LHCN-M2 (cell line): ENCODE measurements around the gene MTRFR. TPM values are rescaled to one million over a fixed set of nuclear protein-coding genes. Genes with fewer than 3 reads are reported as not detected.
A peak's percentile ranks its signal among the peaks of the same experiment; 100 is the strongest.

Experiments
- DNase-seq: peaks from one replicate; pipeline ENCODE4 v3.0.0-alpha.2; 2012; ENCODE audit warnings: low read depth
- total RNA-seq: library from RNA; depleted of rRNA; stranded (reverse); fragments of >200 nt; gene quantifications from 2 replicates; pipeline ENCODE4 v1.2.3, GENCODE V29; 2014; rRNA removed

The MTRFR gene
- total RNA-seq, 1 experiment from 2014 or later: 9.2 TPM

DNA sequence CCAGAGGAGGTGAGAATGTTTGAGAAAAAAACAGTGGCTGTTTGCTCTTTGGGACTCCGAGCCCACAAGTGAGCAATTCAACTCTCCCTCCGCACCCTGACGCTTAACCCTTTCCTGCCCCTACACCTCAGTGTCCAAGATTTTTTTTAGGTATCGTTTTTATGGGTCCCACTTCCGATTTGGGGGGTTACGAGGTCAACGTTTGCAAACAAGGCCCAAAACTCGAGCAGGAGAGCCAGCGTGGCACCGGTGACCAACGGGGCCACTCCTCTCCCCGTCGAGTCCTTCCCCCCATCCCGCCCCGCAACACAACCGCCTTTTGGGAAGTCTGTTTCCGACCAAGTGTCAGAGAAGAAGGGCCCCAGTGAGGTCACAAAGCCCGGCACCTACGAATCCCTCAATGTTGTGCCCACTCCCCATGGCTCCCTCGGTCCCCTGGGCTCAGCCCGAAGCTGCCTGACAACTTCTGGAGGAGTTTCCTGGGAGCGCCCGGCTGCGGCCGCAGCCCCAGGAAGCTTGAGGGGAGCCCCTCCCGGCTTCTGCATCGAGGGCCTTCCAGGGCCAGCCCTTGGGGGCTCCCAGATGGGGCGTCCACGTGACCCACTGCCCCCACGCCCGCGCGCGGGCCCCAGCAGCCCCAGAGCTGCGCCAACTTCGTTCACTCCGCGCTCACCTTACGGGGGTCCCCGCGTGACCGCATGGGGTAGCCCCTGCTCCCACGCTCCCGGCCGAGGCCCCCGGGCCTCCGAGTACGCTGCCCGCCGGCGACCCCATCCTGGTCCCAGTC lies 37.2 kb downstream of the MTRFR start:
- DNase-seq: peak; percentile 39

GRCh38 chr12:123271001-123271668 lies 37.9 kb downstream of the MTRFR start:
- DNase-seq: peak; percentile 49

DNA sequence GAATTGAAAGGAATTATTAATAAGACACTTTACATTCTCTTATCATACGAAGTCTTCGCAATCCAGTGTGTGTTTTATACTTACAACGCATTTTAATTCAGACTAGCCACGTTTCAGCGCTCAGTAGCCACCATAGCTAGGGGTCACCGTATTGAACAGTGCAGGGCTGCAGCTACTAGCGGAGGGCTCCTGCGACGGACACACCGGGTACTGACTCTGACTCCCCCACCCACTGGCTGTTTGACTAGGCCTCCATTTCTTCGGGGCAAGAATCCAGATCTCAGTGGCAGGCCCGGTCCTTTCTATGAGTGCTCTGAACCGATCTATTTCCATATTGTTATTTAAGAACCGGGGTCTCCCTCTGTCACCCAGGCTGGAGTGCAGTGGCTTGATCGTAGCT lies 39.9 kb downstream of the MTRFR start:
- DNase-seq: no peak

DNA sequence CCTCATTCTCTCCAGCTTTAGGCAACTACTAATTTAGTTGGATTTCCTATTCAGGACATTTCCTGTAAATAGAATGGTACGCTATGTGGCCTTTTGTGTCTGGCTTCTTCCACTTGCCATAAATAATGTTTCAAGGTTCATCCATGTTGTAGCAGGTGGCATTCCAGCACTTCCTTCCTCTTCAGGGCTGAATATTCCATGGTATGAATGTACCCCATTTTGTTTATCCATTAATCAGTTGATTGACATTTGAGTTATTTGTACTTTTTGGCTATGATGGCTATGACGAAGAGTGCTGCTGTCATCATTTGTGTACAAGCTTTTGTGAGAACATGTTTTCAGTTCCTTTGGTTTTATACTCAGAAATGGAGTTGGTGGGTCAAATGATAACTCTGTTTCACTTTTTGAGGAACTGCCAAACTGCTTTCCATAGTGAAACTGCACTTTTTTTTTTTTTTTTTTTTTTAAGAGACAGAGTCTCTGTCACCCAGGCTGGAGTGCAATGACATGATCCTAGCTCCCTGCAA lies 44.9 kb downstream of the MTRFR start:
- no peak for DNase-seq

DNA sequence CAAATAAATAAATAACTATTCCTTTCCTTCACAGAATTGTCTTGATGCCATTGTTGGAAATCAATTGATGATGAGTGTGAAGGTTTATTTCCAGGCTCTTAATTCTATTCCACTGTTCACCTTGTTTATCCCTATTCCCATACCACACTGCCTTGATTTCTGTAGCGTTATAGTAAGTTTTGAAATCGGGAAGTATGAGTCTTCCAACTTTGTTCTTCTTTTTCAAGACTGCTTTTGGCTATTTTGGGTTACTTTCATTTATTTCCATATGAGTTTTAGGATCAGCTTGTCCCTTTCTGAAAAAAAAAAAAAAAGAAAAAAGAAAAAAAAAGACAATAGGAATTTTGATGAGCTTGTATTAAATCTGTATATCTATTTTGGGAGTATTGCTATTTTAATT lies 47.7 kb downstream of the MTRFR start:
- no peak for DNase-seq

- no peak for DNase-seq
These were observed 48.9 kb downstream of the MTRFR start for GRCh38 chr12:123282111-123282510.

GRCh38 chr12:123283461-123283860 lies 50.2 kb downstream of the MTRFR start:
- no peak for DNase-seq

DNA sequence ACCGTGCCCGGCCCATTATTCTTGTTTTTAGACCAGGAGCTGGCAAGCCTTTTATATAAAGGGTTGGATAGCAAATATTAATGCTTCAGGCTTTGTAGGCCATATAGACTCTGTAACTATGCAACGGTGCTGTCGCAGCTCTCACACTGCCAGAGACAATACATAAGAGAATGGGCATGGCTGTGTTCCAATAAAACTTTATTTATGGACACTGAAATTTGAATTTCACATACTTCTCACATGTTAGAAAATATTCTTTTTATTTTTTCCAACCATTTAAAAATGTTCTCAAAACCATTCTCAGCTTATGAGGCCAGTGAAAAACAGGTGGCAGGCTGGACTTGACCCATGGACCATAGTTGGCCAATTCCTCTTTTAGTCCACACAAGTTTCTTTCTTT lies 51.4 kb downstream of the MTRFR start:
- no peak for DNase-seq

DNA sequence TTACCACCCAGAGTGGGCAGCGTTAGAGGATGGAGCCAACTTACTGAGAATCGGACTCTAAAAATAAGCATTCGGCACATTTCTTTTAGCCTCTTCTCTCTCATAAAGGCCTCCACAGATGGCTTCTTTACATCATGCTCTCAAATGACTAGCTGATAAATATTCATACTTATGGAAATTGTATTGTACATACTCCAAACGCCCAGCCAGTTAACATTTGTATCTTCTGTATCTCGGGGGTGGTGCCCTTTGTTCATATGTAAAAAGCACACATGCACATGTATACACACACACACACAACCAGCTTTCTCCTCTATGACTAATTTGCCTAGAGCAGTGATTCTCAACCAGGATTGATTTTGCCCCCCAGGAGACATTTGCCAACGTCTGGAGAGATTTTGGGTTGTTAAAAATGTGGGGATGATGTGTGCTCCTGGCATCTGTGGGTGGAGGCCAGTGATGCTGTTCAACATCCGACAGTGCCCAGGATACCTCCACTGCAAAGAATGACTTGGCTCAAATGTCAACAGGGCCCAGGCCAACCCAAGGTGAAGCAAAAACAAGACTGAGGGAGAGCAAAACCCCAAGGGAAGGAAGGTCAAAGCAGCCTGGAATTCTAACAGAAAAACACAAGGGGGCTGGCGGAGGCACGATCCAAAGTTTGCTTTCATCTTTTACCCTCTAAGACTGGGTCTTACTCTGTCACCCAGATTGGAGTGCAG lies 53.6 kb downstream of the MTRFR start:
- no peak for DNase-seq

DNA sequence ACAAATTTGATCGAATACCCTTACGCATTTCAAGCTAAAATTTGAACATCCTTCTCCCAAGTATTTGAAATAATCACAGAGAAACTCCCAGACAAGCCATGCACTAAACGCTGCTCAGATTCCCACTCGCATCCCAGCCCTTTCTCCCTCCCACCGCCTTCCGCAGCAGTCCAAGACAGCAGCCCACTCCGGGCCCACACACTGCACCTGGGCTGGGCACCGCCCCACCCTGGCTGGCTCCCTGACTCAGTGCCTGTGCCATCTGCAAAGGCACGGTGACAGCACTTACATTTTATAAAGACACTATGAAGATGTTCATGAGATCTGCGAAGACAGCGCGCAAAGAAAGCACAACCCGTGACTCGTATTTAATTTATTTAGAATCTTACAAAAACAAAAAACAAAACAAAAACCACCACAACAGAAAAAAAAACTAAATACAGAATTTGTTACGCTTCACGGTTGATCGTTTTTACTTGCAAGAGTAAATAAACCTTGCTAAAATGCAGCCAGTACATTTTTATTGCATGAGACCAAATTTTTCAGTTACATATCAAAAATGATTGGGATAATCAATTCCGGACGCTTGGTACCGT lies 55.6 kb downstream of the MTRFR start:
- no peak for DNase-seq

- no peak for DNase-seq
These were observed 56.7 kb downstream of the MTRFR start for GRCh38 chr12:123289911-123290310.

DNA sequence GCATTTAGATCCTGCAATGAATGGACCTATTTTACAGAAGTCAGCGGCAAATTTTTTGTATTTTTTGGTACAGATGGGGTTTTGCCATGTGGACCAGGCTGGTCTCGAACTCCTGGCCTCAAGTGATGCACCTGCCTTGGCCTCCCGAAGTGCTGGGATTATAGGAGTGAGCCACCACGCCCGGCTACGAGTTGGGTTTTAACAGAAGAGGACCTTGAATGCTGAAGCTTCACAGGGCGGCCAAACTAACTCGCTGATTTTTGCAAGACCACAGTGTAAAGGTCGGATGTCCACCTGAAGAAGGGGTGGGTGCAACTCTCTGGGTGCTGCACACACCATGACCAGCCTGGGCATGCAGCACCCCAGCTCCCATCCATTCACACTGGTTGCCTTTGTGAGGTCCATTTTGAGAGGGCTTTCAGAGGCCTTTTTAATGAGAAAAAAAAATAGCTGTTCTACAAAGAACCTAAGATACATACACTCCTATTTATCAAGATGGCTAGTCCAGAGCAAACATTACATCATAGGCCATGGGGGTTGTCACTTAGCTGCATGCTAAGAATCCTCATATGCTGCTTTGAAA lies 60.0 kb downstream of the MTRFR start:
- DNase-seq: no peak

GRCh38 chr12:123305136-123305535 lies 71.9 kb downstream of the MTRFR start:
- DNase-seq: no peak

DNA sequence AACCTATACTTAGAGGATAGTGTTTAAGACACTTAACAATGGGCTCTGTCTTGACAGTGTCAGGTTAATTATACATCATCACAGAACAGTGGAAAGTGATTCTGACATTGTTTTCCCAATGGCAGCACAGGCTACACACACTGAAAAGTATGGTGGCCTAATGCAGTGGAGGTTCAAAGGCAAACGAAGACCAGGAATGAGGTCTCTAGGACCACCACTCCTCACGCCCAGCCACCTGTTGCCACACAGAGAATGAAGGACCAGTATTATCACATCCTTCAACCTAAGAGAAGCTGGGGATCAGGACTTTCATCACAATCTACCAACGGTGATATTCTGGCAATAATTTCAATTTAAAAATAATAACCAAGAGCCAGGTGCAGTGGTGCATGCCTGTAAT lies 73.0 kb downstream of the MTRFR start:
- DNase-seq: no peak

Other genes with a start within 250 kb of the MTRFR start
- gene PITPNM2, start 82.3 kb upstream of the MTRFR start, total RNA-seq: 2.7 and 4.4 TPM in 2 replicates
- 52.6 and 67.5 TPM in 2 replicates for gene MPHOSPH9, start 295 bp upstream of the MTRFR start, total RNA-seq
- gene CDK2AP1, start 38.4 kb downstream of the MTRFR start, total RNA-seq: 442 and 463 TPM in 2 replicates
- 29.7 and 32.1 TPM in 2 replicates for gene SBNO1, start 131.4 kb downstream of the MTRFR start, total RNA-seq
- 51.9 and 62.7 TPM in 2 replicates for gene KMT5A, start 150.7 kb downstream of the MTRFR start, total RNA-seq
- 3.3 and 3.5 TPM in 2 replicates for gene RILPL2, start 203.2 kb downstream of the MTRFR start, total RNA-seq
- 10.9 and 16.0 TPM in 2 replicates for gene SNRNP35, start 224.7 kb downstream of the MTRFR start, total RNA-seq